HG03159 (cell line): ENCODE data around the gene CTRB2.
"Not testable (repeated sequence)": the region's sequence is repeated elsewhere in the genome, so short reads cannot be mapped to it uniquely, and the experiment has no call there.

Experiments used
- ATAC-seq: cut with Tn5 transposase; IDR thresholded peaks from one replicate; pipeline ENCODE4 v1.9.1; 2021; ENCODE audit warnings: mild to moderate bottlenecking, moderate library complexity; ENCODE audit not compliant: unreplicated experiment

The CTRB2 gene

DNA sequence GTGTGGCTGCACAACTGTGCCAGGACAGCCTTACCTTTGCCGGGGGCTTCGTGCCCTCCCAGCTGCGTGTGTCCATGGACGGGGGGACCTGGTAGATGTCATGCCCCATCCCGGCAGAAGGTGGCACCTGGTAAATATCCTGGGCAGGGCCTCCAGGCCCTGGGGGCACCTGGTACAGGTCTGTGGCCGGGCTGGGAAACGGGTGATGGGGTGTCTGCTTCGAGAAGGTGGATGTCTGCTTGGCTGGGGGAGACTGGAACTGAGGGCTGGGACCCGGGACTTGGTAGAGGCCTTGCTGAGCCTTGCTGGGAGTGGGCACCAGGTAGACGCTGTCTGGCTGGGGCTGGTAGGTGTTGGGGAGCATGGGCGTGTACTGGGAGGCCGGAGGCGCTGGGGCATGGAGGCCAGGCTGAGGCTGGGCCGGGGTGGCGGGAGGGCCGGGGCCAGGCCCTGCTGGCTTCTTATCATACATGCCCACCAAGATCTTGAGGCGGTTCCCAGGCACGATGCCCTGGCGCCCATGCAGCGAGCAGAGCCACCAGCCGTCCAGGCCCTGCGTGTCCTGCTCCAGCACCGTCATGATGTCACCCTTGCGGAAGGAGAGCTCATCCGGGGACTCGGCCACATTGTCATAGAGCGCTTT lies 35.6 kb upstream of the CTRB2 start:
- not testable (repeated sequence) for ATAC-seq

GRCh38 chr16:75241955-75242354 lies 35.0 kb upstream of the CTRB2 start:
- ATAC-seq, result no peak

DNA sequence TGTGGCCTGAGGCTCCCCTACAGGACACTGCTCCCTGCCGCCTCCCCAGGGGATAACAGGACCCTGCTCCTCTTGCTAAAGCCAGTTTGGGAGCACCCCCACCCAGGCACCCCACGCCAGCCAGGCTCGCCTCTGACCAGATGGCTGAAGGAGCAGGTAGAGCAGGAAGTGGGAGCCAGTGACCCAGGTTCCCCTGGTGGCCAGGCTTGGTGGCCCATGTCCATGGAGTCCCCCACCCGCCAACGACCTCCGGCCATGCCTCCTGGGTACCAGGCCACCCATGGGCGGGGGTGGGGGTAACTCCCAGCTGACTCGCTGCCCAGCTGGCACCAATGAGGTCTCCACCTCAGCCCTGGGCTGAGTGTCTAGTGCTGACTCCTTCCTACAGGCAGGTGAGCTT lies 34.5 kb upstream of the CTRB2 start:
- ATAC-seq, result no peak

DNA sequence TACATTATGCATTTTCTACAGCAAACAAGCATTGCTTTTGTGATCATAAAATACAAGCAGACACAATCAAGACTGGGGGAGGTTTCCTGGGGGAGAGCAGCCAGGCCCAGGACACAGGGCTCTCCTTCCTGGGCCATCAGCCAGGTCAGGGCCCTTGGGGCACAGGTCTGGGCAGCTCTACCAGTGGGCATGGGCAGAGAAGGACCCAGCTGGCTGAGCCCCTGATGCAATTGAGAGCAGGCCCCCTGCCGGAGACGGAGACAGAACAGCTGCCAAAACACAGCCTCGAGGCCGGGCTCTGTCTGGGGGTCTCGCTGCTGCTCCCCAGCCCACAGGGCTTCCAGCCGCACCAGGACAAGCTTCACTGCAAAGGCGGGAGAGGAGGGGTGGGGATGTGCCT lies 33.7 kb upstream of the CTRB2 start:
- not testable (repeated sequence) for ATAC-seq

DNA sequence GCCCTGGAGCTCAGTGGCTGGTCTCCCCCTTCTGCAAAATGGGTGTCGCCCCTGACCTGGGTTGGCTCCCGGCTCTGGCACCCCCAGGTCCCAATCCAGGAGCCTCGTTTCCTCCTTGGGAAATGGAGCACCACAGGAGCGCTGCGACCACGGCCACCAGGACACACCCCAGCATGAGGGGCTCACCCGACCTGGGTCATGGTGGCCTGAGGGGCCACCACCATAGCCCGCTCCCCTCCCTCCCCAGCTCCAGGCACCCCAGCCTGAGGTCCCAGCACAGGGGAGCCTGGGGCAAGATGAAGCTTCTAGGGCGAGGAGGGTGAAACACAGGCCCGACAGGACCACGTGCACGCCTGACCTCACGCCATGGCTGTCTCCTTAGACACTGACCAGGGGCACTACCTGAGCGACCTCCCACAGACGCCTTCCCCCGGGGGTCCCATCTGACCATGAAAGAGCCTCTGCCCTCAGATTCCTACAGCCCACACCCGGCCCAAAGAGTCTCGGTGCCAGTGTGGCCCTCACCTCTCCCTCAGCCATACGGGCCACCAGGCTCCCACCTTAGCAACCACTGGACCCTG lies 32.7 kb upstream of the CTRB2 start:
- no peak for ATAC-seq

DNA sequence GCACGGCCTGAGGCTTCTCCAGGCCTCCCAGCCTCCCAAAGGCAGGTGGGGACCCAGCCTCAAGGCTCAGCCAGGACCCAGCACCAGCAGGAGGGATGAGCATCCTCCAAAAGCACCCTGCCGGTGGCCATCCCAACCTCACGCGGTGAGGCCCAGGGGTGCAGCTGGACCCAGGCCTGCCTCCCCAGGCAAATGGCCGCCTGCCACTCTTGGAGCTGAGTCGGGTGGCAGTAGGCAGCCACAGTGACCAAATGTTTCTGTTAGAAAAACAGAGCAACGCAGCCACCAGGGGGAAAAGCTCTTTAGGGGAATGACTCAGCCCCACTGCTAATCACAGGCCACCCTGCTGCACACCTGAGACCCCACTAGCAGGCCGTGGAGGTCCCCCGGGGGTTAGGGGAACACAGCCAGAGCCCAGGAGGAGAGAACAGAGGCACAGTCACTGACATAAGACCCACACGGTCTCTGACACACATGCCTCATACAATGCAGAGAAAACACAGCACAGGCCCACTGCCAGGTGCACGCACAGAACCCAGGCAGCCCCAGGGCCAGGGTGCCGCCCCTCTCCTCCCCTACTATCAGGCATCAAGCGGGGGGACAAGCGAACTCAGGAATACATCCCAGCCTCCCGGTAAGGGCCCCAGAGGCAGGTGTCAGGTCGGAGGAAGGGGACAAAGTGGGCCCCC lies 32.0 kb upstream of the CTRB2 start:
- no peak for ATAC-seq

- ATAC-seq, result no peak
These were observed 31.3 kb upstream of the CTRB2 start for GRCh38 chr16:75238132-75238852.

- ATAC-seq, result no peak
These were observed 30.6 kb upstream of the CTRB2 start for GRCh38 chr16:75237398-75238131.

DNA sequence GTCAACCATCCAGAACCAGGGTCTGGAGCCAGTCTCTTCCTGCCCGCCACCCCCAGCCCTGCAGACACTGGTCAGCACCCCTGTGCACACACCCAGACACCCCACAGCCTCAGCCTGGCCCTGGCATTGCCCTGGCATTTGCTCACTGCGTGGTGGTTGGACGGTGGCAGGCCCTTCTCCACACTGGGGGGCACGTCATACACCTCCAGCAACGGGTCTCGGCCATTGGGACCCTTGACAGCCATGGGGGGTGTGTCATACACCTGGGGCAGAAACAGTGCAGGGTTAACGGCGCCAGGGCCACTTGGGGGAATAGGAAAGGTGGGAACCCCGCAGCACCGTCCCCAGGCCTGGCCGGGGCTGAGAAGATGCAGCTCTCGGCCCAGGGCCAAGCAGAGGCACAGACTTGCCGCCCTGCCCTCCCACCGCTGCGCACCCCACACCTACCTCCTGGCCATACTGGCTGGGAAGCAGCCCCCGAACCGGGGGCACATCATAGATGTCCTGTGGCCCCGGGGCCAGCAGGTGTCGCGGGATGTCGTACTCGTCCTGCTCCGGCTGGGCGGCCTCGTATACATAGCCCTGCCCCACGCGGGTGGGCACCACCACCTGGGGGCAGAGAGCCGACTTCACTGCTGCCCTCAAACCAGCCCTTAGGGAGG lies 29.9 kb upstream of the CTRB2 start:
- ATAC-seq, result no peak

DNA sequence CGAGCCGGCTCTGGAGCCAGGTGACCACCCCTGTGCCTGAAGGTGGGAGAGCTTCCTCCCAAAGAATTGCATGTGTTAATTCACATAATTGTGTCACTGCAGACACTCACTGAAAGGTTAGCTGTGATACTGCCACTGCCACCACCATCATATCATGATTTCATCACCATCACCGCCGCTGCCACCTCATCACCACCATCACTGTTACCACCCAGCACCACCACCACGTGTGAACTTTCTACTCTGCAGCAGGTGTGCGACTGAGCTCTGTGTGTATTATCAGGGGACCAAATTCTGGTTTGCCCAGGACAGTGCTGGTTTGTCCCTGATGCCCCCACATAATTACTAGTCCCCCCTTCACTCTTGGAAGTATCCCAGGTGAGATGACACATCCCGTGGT lies 29.3 kb upstream of the CTRB2 start:
- no peak for ATAC-seq

DNA sequence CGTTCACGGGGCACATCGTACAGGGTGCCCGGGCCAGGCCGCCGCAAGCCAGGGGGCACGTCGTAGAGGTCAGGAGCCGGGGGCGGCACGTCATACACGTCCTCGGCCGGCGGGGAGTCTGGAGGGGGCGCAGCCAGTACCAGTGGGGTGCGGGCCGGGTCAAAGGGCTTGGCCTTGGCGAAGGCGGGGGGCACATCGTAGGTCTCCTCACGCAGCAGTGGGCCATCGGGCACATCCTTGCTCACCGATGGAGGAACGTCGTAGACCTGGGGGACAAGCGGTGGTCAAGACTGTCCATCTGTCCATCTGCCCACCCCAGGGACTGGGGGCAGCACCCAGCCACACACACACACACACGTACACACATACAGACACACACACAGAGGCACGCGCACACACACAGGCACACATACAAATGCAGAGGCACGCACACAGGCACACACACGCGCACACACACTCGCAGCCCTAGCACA lies 28.8 kb upstream of the CTRB2 start:
- no peak for ATAC-seq

DNA sequence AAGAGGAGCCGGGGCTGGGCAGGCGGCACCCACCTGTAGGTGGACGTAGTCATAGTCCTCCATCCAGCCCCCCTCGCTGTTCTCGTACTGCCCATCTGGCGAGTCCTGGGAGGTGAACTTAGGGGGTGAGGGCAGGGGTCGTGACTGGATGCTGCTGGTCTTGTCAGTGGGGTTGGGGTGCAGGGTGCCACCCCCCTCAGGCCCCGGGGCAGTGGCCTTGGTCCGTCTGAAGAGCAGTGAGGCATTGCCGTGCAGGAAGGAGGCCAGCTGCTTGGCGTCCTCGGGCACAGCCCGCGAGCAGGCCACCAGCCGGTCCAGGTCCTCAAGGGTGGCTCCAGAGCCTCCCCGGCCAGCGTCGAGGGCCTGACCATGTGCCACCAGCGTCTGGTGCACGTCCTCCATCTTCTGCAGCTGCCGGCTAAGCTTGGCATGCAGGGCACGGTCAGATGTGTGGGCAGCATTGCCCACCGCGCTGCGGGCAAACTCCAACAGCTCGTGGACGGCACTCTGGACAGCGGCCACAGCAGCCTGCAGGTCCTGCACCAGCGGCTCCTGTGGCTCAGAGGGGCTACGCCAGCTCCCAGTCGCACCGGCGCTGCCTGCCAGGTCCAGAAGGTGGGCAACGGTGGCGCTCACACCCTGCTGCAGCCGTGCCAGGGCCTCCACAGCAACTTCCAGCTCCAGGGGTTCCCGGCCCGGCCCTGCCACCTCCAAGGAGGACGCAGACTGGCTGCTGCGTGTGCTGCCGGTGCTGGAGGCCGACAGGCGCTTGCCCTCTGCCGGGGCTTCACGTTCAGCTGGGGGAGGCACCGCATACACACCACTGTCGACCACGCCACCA lies 28.1 kb upstream of the CTRB2 start:
- ATAC-seq, result no peak

GRCh38 chr16:75233611-75233938 lies 26.6 kb upstream of the CTRB2 start:
- ATAC-seq, result no peak

DNA sequence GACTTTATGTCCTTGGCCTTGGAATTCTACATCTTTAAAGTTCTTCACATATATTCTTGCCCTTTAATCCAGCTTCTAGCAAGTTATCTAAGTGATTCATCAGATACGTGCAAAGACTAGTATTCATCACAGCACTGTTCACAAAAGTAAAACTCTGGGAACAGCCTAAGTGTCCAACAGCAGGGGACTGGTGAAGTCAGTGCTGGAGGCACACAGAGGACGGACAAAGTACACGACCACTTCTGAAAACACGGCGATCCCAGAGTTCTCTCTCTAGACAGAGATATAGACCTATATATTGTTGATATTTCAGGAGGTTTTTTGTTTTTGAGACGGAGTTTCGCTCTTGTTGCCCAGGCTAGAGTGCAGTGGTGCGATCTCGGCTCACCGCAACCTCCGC lies 24.6 kb upstream of the CTRB2 start:
- ATAC-seq, result no peak

- ATAC-seq, result no peak
These were observed 23.6 kb upstream of the CTRB2 start for GRCh38 chr16:75230471-75231110.

DNA sequence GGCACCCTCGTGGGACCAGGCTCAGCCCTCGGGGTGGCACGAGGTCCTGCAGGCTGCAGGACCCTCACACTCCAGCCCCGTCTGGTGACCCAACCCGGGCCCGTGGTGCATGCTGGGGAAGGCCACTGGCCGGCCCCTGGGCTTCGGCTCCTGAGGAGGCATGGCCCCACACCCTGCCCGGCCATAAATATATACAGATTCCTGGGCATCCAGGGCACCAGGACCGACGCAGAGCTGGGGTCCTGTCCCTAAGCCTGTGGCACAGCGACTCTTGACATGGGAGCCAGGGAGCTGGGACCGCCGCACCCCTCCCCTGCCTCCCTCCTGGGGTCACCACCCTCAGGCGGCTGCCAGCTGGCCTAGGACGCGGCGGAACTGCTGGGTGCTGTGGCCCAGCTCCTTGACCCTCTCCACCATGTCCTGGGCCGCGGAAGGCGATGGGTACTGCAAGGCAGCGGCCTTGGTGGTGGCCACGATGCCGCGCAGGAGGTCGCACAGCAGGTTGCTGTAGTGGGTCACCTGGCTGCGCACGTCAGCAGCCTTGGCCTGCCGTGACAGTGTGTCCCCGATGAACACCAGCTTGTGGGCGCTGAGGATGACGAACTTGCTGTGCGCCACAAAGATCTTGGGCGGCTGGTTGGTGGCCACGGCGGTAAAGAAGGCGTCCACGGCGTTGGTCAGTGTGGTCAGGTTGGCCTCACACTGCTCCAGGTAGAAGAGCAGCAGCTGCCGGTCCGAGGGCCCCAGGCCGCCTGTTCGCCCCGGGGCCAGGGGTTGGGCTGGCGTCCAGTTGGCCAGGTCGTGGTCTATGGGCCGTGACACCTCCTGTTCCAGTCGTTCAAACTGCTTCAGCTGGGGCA lies 22.4 kb upstream of the CTRB2 start:
- ATAC-seq, result no peak

DNA sequence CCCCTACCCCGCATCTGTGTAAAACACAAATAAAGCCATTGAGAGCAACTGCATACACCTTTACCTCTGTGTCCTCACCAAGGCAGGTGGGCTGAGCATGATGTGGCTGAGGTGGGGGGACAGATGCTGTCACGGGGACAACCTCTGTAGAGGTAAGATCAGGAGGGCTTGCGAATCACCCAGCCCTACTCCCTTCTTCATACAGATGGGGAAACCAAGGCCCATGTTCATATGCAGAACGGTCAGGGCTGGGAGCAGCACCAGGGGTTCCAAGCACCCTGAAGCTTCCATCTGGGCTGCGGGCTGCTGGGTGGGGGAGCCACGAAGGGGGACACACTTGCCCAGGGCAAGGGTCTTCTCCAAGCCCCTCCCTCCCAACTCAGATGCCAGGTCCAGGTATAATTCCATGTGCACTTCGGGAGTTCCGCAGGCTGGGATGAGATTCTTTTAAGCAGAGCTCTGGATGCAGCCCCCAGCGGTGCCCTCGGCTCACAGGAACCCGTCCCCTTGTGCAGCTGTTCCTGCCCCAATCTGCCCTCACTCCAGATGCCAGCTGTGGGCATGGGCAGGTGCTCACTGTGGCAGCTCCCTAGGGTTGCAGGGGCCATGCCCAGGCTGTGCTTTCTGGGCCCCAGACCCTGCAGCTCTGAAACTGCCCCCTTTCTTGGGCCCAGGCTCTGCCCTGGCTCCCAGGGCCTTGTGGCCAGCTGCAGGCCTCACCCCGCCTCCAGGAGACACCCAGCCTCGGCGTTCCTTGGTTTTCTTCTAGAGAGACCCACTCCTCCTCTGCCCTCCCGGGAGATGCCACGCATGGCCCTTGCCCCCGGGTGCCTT lies 21.4 kb upstream of the CTRB2 start:
- no peak for ATAC-seq
